ENCODE results near the gene ZIM2.

ZIM2 gene

DNA sequence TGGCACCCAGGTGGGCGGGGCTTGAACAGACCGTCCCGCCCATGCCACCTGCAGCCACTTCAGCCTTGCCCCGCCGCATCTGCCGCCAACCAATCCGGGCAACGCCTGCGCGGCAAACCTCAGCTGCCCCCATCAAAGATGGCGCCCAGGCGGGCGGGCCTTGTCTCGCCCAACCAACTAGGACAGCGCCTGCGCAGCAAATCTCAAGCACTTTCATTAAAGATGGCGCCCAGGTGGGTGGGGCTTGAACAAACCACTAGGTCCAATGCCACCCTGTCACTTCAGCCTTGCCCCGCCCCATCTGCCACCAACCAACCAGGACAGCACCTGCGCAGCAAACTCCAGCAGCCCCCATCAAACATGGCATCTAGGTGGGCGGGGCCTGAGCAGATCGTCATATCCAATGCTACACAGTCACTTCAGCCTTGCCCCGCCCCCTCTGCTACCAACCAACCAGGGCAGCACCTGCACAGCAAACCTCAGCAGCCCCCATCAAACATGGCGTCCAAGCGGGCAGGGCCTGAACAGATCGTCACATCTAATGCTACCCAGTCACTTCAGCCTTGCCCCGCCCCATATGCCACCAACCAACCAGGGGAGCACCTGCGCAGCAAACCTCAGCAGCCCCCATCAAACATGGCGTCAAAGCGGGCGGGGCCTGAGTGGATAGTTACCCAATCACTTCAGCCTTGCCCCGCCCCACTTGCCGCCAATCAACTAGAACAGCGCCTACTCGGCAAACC, 1.4 kb downstream of the ZIM2 start:
- peak; percentile 25 for DNase-seq (ENCODE audit: low read depth)

DNA sequence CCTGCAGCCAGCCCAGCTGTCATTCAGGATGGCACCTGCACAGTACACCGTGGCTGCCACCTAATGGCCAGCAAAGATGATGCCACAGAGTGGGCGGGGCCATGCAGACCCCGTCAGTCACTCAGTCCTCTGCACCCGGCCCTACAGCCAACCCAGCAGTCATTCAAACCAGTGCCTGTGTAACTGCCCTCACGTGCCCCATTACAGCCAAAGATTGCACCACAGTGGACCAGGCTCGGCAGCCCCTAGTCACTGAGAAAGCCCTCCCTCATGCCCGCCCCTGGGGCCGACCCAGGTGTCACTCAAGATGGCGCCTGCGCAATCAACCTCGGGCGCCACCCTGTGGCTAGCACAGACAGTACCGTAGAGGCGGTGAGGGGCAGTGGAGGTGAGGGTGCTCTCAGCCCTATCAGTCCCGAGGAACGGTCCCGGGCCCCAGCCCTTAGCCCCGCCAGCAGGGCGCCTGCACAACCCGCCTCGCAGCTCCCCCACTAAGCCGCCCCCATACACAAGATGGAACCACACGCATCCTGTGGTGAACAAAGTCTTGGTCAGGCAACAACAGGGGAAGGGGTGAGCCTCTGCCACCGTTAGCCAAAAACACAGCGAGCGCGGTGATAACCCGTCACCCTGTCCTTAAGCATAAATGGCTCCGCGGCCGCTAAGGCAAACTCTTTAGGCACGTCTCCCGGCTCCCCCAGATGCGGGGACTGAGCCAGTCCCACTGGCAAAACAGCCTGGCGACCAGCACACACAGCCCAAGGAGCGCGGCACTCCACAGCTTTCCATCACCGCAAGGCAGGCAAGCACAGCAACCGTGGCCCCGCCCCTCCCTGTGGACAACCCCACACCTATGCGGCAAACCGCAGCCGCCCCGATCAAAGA, 2.3 kb downstream of the ZIM2 start:
- no peak for DNase-seq (ENCODE audit: low read depth)

DNA sequence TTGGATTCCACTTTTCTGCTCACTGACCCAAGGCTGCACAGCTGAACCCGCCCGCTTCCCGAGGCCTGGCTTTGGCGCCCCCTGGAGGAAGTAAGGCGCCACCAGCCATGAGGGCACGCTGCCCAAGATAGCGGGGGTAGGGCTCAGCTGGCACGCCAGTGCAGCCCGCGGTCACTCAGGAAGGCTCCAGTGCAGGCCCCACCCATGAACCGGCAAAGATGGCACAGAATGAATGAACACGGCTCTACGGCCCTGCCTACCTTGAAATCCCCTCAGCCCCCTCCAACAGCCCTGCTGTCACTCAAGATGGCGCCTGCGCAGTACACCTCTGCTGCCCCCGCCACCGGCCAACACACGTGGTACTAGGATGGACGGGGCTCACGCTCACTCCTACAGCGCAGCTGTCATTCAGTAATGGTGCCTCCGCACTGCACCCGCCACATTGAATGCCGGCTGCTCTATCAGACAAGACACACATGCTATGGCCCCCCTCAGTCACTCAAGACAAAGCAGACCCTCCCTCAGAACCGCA, 3.0 kb downstream of the ZIM2 start:
- DNase-seq (ENCODE audit: low read depth), result no peak

DNA sequence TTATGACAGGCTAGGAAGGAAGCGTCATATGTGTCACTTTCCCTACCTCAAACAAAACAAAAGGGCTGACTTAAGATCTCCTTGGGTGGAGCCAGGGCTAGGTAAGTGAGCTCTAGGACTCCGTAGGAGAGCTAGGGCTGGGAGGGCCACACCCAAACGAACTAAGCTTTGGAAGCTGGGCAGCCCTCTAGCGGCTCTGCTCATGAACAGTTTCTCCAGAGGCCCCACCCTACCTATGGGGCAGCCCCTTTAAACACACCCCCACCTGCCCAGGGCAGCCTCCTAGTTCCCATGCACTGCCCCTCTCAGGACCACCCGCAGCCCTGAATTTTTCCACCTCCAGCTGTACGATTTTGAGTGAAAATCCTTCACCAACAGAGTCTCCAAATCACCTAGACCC, 3.5 kb downstream of the ZIM2 start:
- DNase-seq (ENCODE audit: low read depth), result no peak

DNA sequence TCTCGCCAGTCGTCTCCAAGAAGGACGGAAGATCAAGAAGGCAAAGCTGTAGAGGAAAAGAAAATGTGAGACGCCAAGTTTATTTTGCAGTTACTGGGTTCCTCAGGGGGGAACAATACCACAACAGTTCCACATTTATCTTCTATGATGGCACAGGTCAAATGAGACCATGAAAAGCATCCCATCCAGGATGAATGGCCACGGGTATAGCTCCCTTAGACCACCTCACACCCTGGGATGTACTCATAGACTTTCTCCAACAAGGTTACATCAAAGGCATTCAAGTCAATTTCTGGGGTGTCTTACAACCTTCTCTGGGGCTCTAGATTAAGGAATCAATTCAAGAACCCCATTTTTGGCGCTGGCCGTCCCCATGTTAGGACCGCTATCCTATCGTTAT, 4.5 kb downstream of the ZIM2 start:
- DNase-seq (ENCODE audit: low read depth), result no peak

DNA sequence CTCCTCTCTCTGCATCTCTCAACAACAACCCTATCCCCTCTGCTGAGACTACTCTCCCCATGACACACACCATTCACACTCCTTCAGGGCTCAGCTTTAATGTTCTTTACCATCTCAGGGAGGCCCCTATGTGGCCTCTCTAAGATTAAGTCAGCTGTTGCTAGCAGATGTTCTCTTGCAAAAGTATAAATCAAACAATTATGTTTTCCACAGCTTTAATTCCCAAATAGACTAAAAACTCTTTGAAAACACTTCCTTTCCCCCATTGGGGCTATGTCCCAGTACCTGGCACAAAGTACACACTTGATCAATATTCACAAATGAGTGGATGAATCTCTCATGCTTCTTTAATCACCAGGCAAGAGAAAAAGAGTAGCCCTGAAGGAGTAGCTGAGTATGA, 5.1 kb downstream of the ZIM2 start:
- DNase-seq (ENCODE audit: low read depth), result no peak

- no peak for DNase-seq (ENCODE audit: low read depth)
These were observed 5.8 kb downstream of the ZIM2 start for GRCh38 chr19:56834564-56835375.

DNA sequence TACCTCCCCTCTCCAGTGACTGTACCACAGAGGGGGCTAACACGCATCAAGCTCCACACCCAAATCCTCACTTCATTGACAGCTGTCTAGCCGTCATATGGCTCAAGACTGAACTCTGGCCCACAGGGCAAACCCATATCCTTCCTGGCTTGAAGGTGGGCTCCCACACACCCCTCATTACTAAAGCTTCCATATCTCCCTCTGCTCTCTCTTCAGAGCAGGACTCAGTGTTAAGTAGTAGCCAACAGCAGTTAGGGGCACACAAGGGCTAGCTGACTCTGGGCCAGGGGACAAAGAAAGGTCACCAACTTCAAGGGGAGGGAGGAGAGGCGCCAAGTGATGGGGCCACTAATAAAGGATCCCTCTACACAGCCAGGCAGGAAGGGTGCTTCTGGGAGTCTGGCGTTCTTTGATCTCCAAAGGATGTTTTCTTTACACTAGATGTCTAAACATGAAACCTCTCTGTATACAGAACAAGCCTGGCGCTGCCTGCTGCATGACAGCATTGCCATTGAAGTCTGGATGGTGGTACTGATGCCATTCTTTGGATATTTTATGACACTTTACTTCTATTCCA, 8.1 kb downstream of the ZIM2 start:
- no peak for DNase-seq (ENCODE audit: low read depth)

GRCh38 chr19:56831255-56831654, 9.3 kb downstream of the ZIM2 start:
- DNase-seq (ENCODE audit: low read depth), result no peak

DNA sequence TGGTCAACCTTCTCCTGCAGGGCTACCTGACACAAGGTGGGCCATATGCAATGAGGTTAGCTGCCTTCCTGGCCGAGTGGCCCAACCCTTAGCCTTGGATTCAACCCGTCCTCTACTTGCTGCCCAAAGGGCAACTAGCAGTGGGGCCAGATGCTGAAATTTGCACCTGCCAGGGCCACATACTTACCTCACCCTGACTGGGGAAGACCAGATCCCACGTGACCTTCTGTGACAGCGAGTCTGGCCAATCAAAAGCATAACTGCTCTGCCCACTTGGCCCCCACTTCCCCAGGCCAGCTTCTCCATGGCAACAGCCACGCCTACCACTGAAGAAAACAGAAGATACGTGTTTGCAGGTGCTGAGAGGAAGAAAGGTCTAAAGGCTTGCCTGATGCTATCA, 10.9 kb downstream of the ZIM2 start:
- no peak for DNase-seq (ENCODE audit: low read depth)

- DNase-seq (ENCODE audit: low read depth), result no peak
These were observed 12.8 kb downstream of the ZIM2 start for GRCh38 chr19:56827708-56828107.

DNA sequence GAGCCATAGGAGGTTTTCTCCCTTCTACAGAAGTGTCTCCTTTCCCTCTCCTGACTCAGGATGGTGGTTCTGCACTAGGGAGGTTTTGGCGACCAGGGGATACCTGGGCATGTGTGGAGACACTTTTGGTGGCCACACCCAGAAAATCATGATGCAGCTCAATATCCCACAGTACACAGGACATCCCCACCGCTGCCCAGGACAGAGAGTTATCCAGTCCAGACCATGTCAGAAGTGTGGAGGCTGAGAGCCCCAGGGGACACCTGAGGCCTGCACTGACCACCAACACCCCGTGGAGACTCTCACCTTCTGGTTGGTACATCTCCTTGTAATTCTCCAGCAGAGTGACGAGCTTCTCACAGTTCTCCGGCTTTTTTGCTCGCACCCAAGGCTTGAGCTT, 16.6 kb downstream of the ZIM2 start:
- no peak for DNase-seq (ENCODE audit: low read depth)

- no peak for DNase-seq (ENCODE audit: low read depth)
These were observed 17.1 kb downstream of the ZIM2 start for GRCh38 chr19:56823417-56823816.

DNA sequence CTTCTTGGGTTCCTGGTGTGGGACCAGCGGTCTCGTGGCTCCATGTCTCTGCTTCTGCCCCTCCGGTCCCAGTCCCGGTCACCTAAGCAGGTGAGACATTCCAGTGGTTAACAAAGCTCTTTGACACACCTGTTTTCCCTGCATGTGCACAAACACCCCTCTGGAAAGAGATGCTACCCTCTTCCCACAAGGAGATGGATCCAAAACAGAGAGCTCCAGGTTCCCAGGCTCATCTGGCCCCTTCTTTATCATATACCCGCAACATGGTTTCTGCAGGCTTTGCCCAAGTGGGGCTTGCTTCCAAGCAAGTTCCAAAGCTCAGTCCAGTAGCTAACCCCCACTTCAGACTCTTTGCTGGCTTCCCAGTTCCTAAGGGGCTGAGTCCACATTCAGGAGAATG, 17.8 kb downstream of the ZIM2 start:
- DNase-seq (ENCODE audit: low read depth), result no peak

DNA sequence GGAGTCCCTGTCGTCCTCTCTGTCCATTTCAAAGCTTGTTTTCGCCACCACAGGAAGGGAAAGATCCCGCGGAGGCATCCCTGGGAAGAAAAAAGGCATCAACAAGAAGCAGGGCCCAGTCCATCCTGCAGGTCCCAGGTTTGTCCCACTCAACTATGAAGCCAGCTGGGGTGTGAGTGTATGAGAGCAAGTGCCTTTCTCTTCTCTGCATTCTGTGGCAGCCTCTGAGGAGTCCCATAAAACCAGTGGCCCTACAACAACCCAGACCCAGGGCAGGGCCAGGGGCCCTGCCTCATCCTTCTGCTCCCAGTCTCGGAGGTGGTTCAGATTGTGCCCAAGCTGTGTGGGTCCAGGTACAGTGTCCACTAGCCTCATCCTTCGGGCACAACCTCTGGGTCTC, 18.9 kb downstream of the ZIM2 start:
- no peak for DNase-seq (ENCODE audit: low read depth)

DNA sequence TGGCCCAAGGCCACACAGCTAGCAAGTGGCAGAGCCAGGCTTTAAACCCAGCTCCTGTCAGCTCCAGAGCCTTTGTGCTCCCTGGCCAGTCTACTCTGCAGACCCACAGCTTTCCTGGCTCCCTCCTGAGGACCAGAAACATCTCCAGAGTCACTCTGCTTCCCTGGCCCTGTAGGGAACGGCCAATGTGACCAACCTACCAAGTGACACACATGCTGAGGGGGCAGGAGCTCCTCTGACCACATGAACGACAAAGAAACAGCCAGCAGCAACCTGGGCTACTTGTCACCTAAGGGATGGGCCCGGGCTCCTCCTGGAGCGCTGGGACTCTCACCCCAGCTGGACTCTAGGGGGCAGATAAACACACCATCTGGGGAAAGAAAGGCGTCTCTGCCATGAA, 19.3 kb downstream of the ZIM2 start:
- no peak for DNase-seq (ENCODE audit: low read depth)

DNA sequence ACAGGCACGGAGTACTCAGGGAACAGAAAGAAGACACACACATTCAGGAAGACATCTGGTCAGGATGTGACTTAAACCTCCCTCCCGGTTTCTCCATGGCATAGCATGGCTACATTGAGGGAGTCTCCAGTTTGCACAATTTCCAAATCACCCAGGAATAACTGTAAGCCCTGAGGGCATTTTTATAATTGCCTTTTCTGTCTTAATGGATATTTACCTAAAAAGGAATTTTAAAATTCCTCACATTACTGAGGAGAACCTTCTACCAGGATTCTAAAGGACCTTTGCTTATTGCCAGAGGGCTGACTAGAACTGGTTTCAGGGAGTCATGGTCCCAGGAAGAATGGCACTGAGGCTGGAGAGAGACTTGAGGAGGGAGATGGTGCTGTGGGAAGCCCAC, 21.4 kb downstream of the ZIM2 start:
- no peak for DNase-seq (ENCODE audit: low read depth)

DNA sequence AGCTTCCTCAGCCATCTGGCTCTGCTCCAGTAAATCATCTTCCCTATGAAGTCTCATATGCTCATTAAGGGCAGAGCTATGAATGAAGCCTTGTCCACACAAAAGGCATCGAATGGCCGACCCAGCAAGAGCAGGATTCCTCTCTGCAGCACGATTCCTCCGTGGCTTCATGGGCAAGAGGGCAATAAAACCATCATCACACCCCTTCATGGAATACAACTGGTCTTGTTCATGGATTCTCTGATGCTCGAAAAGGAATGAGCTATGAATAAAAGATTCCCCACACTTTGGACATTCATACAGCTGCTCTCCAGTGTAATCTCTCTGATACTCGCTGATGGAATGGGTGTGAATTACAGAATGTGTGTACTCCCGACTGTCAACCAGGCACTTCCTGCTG, 25.9 kb downstream of the ZIM2 start:
- no peak for DNase-seq (ENCODE audit: low read depth)

- DNase-seq (ENCODE audit: low read depth), result no peak
These were observed 27.0 kb downstream of the ZIM2 start for GRCh38 chr19:56813531-56813930.

DNA sequence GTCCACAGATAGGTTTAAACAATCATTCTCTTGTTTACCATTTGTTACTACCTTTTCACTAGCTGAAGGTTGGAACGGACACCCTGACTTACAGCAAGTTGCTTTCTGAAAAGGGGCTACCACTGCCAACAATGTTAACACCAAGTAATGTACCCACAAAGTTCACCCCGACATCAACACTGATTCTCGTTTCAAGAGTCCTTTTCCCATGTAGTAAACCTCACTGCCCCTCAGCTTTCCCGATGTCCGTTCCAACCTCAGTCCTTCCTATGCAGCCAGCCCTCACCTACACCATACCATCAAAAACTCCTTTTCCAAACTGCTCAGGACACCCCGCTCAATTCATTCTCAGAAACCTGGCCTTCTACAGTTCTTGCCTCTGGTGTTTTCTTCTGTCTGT, 29.0 kb downstream of the ZIM2 start:
- DNase-seq (ENCODE audit: low read depth), result no peak

DNA sequence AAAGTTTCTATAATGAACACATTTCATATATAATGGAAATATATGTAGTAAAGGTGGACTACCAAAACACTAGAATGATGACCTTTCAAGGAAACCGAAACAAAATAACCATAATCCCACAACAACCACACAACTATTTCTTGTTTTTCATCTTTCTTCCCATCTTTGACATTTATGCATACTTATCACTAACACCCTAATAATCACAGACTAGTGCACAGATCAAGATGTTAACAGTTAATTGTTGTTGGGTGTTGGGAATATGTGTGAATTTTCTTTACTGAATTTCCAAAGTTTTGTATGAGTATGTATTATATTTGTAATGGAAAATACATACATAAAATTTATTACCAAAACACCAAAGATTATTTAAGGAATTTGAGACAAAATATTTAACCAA, 30.3 kb downstream of the ZIM2 start:
- DNase-seq (ENCODE audit: low read depth), result no peak

Data from fibroblast of gingiva (primary cell).